MM.1S (cell line): ENCODE measurements around the gene STEAP2.
A peak's percentile ranks its signal among the peaks of the same experiment; 100 is the strongest.

Source experiments
- DNase-seq: peaks from one replicate; pipeline ENCODE4 v3.0.0-alpha.2; 2015
- H2AFZ ChIP-seq: fragments of 300-600 bp; sonication (generic); 2 replicates; pipeline ENCODE4 v1.6.0; 2016; ENCODE audit warnings: antibody characterized with exemption, low read length
- H3F3A ChIP-seq: fragments of 300-600 bp; sonication (generic); 2 replicates; pipeline ENCODE4 v1.6.1; 2016; ENCODE audit warnings: mild to moderate bottlenecking, antibody characterized with exemption, low read length, moderate library complexity, mixed read lengths; ENCODE audit not compliant: insufficient read depth
- H3K27ac ChIP-seq: fragments of 300-600 bp; sonication (generic); 2 replicates; pipeline ENCODE4 v1.5.1; 2016; ENCODE audit warnings: mild to moderate bottlenecking, low read length
- H3K27me3 ChIP-seq: fragments of 300-600 bp; sonication (generic); replicated peaks from 2 replicates; pipeline ENCODE4 v1.6.0; 2016; ENCODE audit warnings: low read length; ENCODE audit not compliant: insufficient read depth
- H3K36me3 ChIP-seq: fragments of 300-600 bp; sonication (generic); replicated peaks from 2 replicates; pipeline ENCODE4 v1.6.1; 2016; ENCODE audit warnings: mild to moderate bottlenecking, low read length, mixed read lengths; ENCODE audit not compliant: insufficient read depth
- H3K4me1 ChIP-seq: fragments of 300-600 bp; sonication (generic); 2 replicates; pipeline ENCODE4 v1.6.1; 2016; ENCODE audit warnings: low read length, mixed read lengths
- H3K4me2 ChIP-seq: fragments of 300-600 bp; sonication (generic); 2 replicates; pipeline ENCODE4 v1.6.0; 2016; ENCODE audit warnings: low read depth, low read length
- H3K4me3 ChIP-seq: fragments of 300-600 bp; sonication (generic); 2 replicates; pipeline ENCODE4 v1.5.1; 2016; ENCODE audit warnings: low read length, mixed read lengths
- H3K79me2 ChIP-seq: fragments of 300-600 bp; sonication (generic); 2 replicates; pipeline ENCODE4 v1.6.1; 2016; ENCODE audit warnings: mixed run types, low read length, mixed read lengths
- H3K9ac ChIP-seq: fragments of 300-600 bp; sonication (generic); 2 replicates; pipeline ENCODE4 v1.6.1; 2016; ENCODE audit warnings: low read length, mixed read lengths
- H3K9me2 ChIP-seq: fragments of 300-600 bp; sonication (generic); replicated peaks from 2 replicates; pipeline ENCODE4 v1.6.1; 2016; ENCODE audit warnings: mild to moderate bottlenecking, low read length, mixed read lengths; ENCODE audit not compliant: insufficient read depth
- H3K9me3 ChIP-seq: fragments of 300-600 bp; sonication (generic); replicated peaks from 2 replicates; pipeline ENCODE4 v1.6.1; 2016; ENCODE audit warnings: mild to moderate bottlenecking, low read length, mixed read lengths; ENCODE audit not compliant: insufficient read depth
- H4K20me1 ChIP-seq: fragments of 300-600 bp; sonication (generic); 2 replicates; pipeline ENCODE4 v1.6.1; 2016; ENCODE audit warnings: mild to moderate bottlenecking, low read length, moderate library complexity, mixed read lengths; ENCODE audit not compliant: insufficient read depth
- EZH2 ChIP-seq: fragments of 300-600 bp; sonication (generic); optimal IDR thresholded peaks from 2 replicates; pipeline ENCODE3; 2017; ENCODE audit warnings: low read depth, mild to moderate bottlenecking, antibody characterized with exemption, low read length, mixed read lengths
- EZH2phosphoT487 ChIP-seq: fragments of 300-600 bp; sonication (generic); IDR thresholded peaks from 2 replicates; pipeline ENCODE4 v1.6.1; 2018; ENCODE audit warnings: antibody characterized with exemption, low read length
- TF ChIP-seq, protein P1 (sequence below): fragments of 300-600 bp; sonication (generic); IDR thresholded peaks from 2 replicates; pipeline ENCODE4 v1.5.1; 2016; ENCODE audit warnings: antibody characterized with exemption, low read length, mixed read lengths

Gene STEAP2

GRCh38 chr7:90210475-90210874 is 1.1 kb upstream of the STEAP2 start:
- H2AFZ ChIP-seq = no peak overlapping the region
- no peaks in the 10 kb centered on the region for H3K27me3 ChIP-seq
- H3K27ac ChIP-seq = no peak overlapping the region
- no peaks in the 10 kb centered on the region for H3K9me3 ChIP-seq
- H3F3A ChIP-seq = no peaks in the 10 kb centered on the region
- H3K36me3 ChIP-seq = no peaks in the 10 kb centered on the region
- no peaks in the 10 kb centered on the region for H4K20me1 ChIP-seq
- no peaks in the 10 kb centered on the region for H3K4me1 ChIP-seq
- H3K9me2 ChIP-seq = no peaks in the 10 kb centered on the region
- DNase-seq = no peak
- no peak overlapping the region for H3K9ac ChIP-seq
- H3K79me2 ChIP-seq = no peaks in the 10 kb centered on the region
- TF ChIP-seq EZH2 = no peak
- TF ChIP-seq EZH2phosphoT487 = no peak
- TF ChIP-seq, protein P1, sequence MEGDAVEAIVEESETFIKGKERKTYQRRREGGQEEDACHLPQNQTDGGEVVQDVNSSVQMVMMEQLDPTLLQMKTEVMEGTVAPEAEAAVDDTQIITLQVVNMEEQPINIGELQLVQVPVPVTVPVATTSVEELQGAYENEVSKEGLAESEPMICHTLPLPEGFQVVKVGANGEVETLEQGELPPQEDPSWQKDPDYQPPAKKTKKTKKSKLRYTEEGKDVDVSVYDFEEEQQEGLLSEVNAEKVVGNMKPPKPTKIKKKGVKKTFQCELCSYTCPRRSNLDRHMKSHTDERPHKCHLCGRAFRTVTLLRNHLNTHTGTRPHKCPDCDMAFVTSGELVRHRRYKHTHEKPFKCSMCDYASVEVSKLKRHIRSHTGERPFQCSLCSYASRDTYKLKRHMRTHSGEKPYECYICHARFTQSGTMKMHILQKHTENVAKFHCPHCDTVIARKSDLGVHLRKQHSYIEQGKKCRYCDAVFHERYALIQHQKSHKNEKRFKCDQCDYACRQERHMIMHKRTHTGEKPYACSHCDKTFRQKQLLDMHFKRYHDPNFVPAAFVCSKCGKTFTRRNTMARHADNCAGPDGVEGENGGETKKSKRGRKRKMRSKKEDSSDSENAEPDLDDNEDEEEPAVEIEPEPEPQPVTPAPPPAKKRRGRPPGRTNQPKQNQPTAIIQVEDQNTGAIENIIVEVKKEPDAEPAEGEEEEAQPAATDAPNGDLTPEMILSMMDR = no peak
- no peak overlapping the region for H3K4me3 ChIP-seq
- no peak overlapping the region for H3K4me2 ChIP-seq

DNA sequence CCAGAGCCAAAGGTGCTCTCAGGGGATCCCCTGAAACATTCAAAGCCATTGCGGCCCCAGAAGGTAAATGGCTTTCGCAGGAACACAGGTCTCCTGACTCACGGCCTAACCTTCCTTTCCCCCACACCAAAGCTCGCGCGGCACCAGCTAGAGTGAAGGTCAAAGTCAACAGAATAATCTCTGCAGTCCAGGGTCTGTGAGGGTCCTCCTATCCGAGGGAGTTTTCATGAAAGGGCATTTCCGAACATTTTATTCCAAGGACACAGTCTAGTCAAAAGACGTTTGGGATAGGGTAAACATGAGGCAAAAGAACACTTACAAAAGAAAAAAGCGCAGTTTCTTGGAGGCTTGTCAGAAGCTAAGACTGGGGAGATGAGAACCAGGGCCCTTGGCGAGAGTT is 559 bp upstream of the STEAP2 start:
- no peak for DNase-seq
- Histone ChIP-seq H3K9me3 (no peaks in the 10 kb centered on the region), H2AFZ (0 out of 2 replicates have a peak overlapping the region, but pooled peaks have one; percentile 28), H3K4me1 (no peaks in the 10 kb centered on the region), H3K9me2 (no peaks in the 10 kb centered on the region), H3K9ac (no peak overlapping the region), H3K4me2 (peak overlapping the region; percentile 31; the same call in 1 of the 2 replicates), H3F3A (no peaks in the 10 kb centered on the region), H3K4me3 (peak overlapping the region; percentile 25; the same call in 1 of the 2 replicates), H3K36me3 (no peaks in the 10 kb centered on the region), H4K20me1 (no peaks in the 10 kb centered on the region), H3K27me3 (no peaks in the 10 kb centered on the region), H3K27ac (no peak overlapping the region), H3K79me2 (no peaks in the 10 kb centered on the region)
- TF ChIP-seq EZH2phosphoT487 (no peak), EZH2 (no peak)
- TF ChIP-seq, protein P1 = no peak

DNA sequence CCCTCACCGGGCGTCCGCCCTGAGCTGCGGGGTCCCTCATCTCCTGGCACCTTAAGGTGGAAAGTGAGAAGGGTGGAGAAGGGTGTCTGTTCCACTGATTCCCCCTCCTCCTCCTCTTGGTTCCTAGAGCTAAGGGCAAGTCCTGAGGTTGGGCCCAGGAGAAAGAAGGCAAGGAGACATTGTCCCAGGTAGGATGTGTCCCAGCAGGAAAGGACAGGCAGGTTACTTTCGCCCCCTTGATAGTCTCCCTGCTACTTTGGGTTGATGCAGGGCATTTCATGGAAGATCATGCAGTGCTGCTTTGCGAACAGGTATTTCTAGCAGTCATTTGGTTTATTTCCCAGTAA is 582 bp downstream of the STEAP2 start:
- no peak overlapping the region for H3K4me2 ChIP-seq
- no peaks in the 10 kb centered on the region for H3K9me2 ChIP-seq
- no peaks in the 10 kb centered on the region for H3K4me1 ChIP-seq
- H3K9me3 ChIP-seq = no peaks in the 10 kb centered on the region
- H3K79me2 ChIP-seq = no peaks in the 10 kb centered on the region
- H3K36me3 ChIP-seq = no peaks in the 10 kb centered on the region
- no peaks in the 10 kb centered on the region for H4K20me1 ChIP-seq
- no peaks in the 10 kb centered on the region for H3F3A ChIP-seq
- no peak overlapping the region for H3K4me3 ChIP-seq
- H3K9ac ChIP-seq = no peak overlapping the region
- no peak overlapping the region for H2AFZ ChIP-seq
- no peaks in the 10 kb centered on the region for H3K27me3 ChIP-seq
- H3K27ac ChIP-seq = no peak overlapping the region
- no peak for DNase-seq
- TF ChIP-seq EZH2 (no peak), EZH2phosphoT487 (no peak)
- TF ChIP-seq, protein P1 = no peak

- Histone ChIP-seq H3K9me3 (no peaks in the 10 kb centered on the region), H3K4me3 (no peak overlapping the region), H3K4me1 (no peaks in the 10 kb centered on the region), H3K9me2 (no peaks in the 10 kb centered on the region), H3F3A (no peaks in the 10 kb centered on the region), H3K27me3 (no peaks in the 10 kb centered on the region), H3K27ac (no peak overlapping the region), H3K79me2 (no peaks in the 10 kb centered on the region), H3K9ac (no peak overlapping the region), H3K36me3 (no peaks in the 10 kb centered on the region), H2AFZ (no peak overlapping the region), H4K20me1 (no peaks in the 10 kb centered on the region), H3K4me2 (no peak overlapping the region)
- no peak for DNase-seq
- TF ChIP-seq EZH2 (no peak), EZH2phosphoT487 (no peak)
- TF ChIP-seq, protein P1 = no peak
These were observed 2.0 kb downstream of the STEAP2 start for GRCh38 chr7:90213521-90213920.
